Nephron progenitor cell (in vitro differentiated cells): ENCODE results near the gene DPP10.
"Not testable (repeated sequence)": the region's sequence is repeated elsewhere in the genome, so short reads cannot be mapped to it uniquely, and the experiment has no call there.

Experiments used
- DNase-seq: peaks from one replicate; pipeline ENCODE4 v3.0.0; 2021
- H3K27ac Mint-ChIP-seq: 2 replicates; pipeline ENCODE4 v1.8.0; 2021; ENCODE audit warnings: mild to moderate bottlenecking, moderate library complexity, mixed read lengths
- H3K27me3 Mint-ChIP-seq: 2 replicates; pipeline ENCODE4 v1.8.0; 2021; ENCODE audit warnings: mild to moderate bottlenecking, low read depth, mixed read lengths; ENCODE audit not compliant: poor library complexity
- H3K36me3 Mint-ChIP-seq: 2 replicates; pipeline ENCODE4 v1.8.0; 2021; ENCODE audit warnings: low read depth, mixed read lengths
- H3K4me1 Mint-ChIP-seq: 2 replicates; pipeline ENCODE4 v1.8.0; 2021; ENCODE audit warnings: mixed read lengths
- H3K4me3 Mint-ChIP-seq: 2 replicates; pipeline ENCODE4 v1.8.0; 2021; ENCODE audit warnings: mild to moderate bottlenecking, moderate library complexity, mixed read lengths
- H3K9me3 Mint-ChIP-seq: 2 replicates; pipeline ENCODE4 v1.8.0; 2021; ENCODE audit warnings: mild to moderate bottlenecking, moderate library complexity, mixed read lengths
- TF ChIP-seq, protein P1 (sequence below): fragments of 200-600 bp; sonication (generic); IDR thresholded peaks from 2 replicates; pipeline ENCODE4 v1.5.0; 2021; ENCODE audit warnings: antibody characterized with exemption

DPP10 gene

DNA sequence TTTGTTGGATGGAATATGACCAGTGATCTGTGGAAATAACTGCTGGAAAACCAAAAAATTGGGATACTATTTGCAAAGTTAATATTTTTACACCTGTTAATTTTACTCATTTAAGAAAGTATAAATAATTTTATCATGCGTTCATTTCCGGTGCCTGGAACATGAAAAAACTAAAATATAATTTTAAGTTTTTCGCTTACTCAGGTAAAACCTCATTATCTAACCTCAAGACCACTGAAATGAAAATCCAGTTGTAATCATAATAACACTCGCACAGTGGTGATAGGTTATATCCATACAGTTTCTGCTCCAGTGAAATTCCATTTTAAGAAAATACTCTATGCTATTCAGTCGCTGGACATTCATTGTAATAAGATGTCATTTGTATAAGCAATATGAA is 517.9 kb downstream of the DPP10 start:
- DNase-seq = no peak
- no peak overlapping the region for H3K4me3 Mint-ChIP-seq
- H3K36me3 Mint-ChIP-seq = peaks cover 9% of the 10 kb centered on the region
- no peaks in the 10 kb centered on the region for H3K4me1 Mint-ChIP-seq
- H3K27ac Mint-ChIP-seq = no peak overlapping the region
- peaks cover under 1% of the 10 kb centered on the region for H3K27me3 Mint-ChIP-seq
- H3K9me3 Mint-ChIP-seq = peaks cover 17% of the 10 kb centered on the region
- TF ChIP-seq, protein P1, sequence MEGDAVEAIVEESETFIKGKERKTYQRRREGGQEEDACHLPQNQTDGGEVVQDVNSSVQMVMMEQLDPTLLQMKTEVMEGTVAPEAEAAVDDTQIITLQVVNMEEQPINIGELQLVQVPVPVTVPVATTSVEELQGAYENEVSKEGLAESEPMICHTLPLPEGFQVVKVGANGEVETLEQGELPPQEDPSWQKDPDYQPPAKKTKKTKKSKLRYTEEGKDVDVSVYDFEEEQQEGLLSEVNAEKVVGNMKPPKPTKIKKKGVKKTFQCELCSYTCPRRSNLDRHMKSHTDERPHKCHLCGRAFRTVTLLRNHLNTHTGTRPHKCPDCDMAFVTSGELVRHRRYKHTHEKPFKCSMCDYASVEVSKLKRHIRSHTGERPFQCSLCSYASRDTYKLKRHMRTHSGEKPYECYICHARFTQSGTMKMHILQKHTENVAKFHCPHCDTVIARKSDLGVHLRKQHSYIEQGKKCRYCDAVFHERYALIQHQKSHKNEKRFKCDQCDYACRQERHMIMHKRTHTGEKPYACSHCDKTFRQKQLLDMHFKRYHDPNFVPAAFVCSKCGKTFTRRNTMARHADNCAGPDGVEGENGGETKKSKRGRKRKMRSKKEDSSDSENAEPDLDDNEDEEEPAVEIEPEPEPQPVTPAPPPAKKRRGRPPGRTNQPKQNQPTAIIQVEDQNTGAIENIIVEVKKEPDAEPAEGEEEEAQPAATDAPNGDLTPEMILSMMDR = no peak

DNA sequence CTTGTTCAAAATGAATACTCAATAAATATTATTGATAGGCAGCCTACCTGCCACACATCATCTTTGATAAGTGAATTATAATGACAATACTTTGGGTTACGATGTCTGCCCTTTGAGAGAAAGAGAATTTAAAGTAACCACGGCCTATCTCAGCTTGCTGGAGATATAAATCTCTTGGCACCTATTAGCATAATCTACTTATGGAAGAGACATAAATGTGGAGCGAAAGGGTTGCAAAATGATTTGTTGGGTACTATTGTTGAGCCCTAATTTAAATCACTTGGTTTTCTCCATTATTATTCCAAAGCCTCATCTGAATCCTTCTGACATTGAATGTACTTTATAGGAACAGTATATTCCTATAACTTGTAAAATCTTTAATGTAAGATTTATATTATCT is 520.1 kb downstream of the DPP10 start:
- no peaks in the 10 kb centered on the region for H3K36me3 Mint-ChIP-seq
- no peak overlapping the region for H3K27ac Mint-ChIP-seq
- no peaks in the 10 kb centered on the region for H3K27me3 Mint-ChIP-seq
- TF ChIP-seq, protein P1 = no peak
- no peak for DNase-seq
- no peaks in the 10 kb centered on the region for H3K4me1 Mint-ChIP-seq
- H3K9me3 Mint-ChIP-seq = peaks cover 3% of the 10 kb centered on the region
- H3K4me3 Mint-ChIP-seq = no peak overlapping the region

DNA sequence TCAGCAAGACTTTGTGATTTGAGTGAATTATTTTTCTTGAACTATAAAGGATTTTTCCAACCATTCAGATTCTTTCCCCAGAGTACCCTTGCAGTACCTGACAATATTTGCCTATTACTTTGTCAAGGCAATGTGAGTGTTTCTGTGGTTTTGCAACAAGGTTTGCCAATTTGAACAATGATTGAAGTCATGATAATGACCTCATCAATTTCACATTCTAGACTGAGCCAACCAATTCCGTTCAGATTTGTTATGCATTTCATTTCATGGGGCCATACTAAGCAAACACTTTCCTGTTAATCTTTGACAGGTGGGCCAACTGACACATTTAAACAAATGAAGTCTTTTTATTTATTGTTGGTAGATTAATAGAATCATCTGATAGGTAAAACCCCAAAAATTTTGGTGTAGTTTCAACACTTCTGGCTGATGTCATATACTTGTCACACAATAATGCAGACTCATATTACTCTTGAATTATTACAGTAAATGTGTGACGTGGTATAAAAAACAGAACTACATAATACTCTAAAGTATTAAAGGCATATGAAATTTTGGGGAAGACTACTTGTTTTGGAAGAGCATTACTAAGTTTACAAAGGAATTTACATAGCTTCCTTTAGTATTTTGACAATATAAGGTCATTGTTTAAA is 526.4 kb downstream of the DPP10 start:
- Mint-ChIP-seq H3K4me3 (no peak overlapping the region), H3K27ac (no peak overlapping the region), H3K4me1 (no peaks in the 10 kb centered on the region), H3K36me3 (no peaks in the 10 kb centered on the region), H3K27me3 (peaks cover 5% of the 10 kb centered on the region), H3K9me3 (peaks cover 3% of the 10 kb centered on the region)
- DNase-seq = no peak
- TF ChIP-seq, protein P1 = no peak

DNA sequence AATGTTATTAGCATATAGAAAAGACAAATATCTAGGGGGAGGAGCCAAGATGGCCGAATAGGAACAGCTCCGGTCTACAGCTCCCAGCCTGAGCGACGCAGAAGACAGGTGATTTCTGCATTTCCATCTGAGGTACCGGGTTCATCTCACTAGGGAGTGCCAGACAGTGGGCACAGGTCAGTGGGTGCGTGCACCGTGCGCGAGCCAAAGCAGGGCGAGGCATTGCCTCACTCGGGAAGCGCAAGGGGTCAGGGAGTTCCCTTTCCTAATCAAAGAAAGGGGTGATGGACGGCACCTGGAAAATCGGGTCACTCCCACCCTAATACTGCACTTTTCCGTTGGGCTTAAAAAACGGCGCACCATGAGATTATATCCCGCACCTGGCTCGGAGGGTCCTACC is 561.9 kb downstream of the DPP10 start:
- not testable (repeated sequence) for H3K36me3 Mint-ChIP-seq, H3K4me1 Mint-ChIP-seq, H3K27ac Mint-ChIP-seq, DNase-seq, H3K27me3 Mint-ChIP-seq, H3K4me3 Mint-ChIP-seq
- peaks cover 28% of the 10 kb centered on the region for H3K9me3 Mint-ChIP-seq

DNA sequence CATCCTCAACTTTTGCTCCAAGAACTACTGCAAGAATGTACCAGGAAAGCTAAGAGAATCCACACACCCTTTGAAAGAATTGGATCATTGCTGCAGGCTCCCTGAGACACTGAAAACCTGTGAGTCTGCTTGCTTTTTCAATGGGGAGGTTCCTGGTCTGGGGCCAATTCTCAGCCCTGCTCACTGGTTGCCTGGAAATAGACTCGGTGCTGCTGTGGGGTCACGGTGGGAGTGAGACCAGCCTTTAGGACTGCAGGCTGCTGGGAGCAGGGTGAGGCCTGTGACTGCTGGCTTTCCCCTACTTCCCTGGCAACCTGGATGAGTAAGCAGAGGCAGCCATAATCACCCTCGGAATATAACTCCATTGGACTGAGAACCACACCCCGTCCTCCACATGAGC is 569.3 kb downstream of the DPP10 start:
- Mint-ChIP-seq H3K9me3 (peaks cover 9% of the 10 kb centered on the region), H3K27ac (no peak overlapping the region), H3K4me1 (no peaks in the 10 kb centered on the region), H3K4me3 (no peak overlapping the region), H3K27me3 (no peaks in the 10 kb centered on the region), H3K36me3 (no peaks in the 10 kb centered on the region)
- DNase-seq = no peak
- TF ChIP-seq, protein P1 = no peak

DNA sequence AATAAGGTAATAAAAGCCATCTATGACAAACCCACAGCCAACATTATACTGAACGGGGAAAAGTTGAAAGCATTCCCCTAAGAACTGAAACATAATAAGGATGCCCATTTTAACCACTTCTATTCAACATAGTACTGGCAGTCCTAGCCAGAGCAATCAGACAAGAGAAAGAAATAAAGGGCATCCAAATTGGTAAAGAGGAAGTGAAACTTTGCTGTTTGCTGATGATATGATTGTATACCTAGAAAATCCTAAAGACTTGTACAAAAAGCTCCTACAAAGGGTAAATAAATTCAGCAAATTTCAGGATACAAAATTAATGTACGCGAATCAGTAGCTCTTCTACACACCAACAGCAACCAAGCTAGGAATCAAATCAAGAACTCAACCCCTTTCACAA is 579.6 kb downstream of the DPP10 start:
- H3K4me1 Mint-ChIP-seq, H3K27ac Mint-ChIP-seq, DNase-seq, H3K27me3 Mint-ChIP-seq, H3K4me3 Mint-ChIP-seq, H3K36me3 Mint-ChIP-seq: not testable (repeated sequence)
- peaks cover 23% of the 10 kb centered on the region for H3K9me3 Mint-ChIP-seq

DNA sequence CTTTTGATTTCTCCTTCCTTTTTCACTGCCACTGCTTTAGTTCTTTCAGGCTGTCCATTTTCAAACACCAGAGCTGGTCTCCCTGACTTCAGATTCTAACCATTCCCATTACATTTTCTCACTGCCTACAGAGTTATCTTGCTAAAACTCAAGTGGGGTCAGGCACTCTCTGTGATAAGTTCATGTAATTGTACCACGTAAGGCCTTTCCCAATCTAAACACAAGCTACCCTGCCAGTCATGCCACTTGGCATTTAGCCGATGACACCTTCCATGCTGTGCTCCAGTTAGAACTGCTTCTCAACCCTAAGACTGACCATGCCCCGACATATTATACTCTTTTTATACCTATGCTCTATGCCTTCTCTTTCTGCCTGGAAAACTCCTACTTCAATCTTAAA is 592.4 kb downstream of the DPP10 start:
- Mint-ChIP-seq H3K27ac (no peak overlapping the region), H3K27me3 (peaks cover 3% of the 10 kb centered on the region), H3K4me1 (peaks cover 4% of the 10 kb centered on the region), H3K9me3 (peaks cover 8% of the 10 kb centered on the region), H3K4me3 (no peak overlapping the region), H3K36me3 (no peaks in the 10 kb centered on the region)
- no peak for DNase-seq
- TF ChIP-seq, protein P1 = no peak
